SK-N-SH (cell line): Measurements from ENCODE around the gene CRIM1.

Experiments used
- GABPA ChIP-seq: IDR thresholded peaks from 2 replicates; pipeline ENCODE4 v1.4.0; 2012; ENCODE audit warnings: low read depth, mild to moderate bottlenecking
- JUND ChIP-seq: IDR thresholded peaks from 2 replicates; pipeline ENCODE4 v1.4.0; 2012
- RAD21 ChIP-seq: IDR thresholded peaks from 2 replicates; pipeline ENCODE4 v1.6.1; 2012; ENCODE audit warnings: mild to moderate bottlenecking, low read length
- TAF1 ChIP-seq: IDR thresholded peaks from 2 replicates; pipeline ENCODE4 v1.6.1; 2012; ENCODE audit warnings: low read depth, mild to moderate bottlenecking, low read length, moderate library complexity, borderline replicate concordance
- TCF12 ChIP-seq: IDR thresholded peaks from 2 replicates; pipeline ENCODE4 v1.4.0; 2012
- TF ChIP-seq, protein P1 (sequence below): fragments of 200-600 bp; sonication (generic); IDR thresholded peaks from 2 replicates; pipeline ENCODE4 v1.6.1; 2017; ENCODE audit warnings: antibody characterized with exemption, mild to moderate bottlenecking, moderate library complexity
- TF ChIP-seq, protein P2 (sequence below): IDR thresholded peaks from 2 replicates; pipeline ENCODE4 v1.4.0; 2012; ENCODE audit warnings: low read depth
- TF ChIP-seq, protein P3 (sequence below): IDR thresholded peaks from 2 replicates; pipeline ENCODE4 v1.6.1; 2012; ENCODE audit warnings: mild to moderate bottlenecking, low read depth, low read length, moderate library complexity

DNA sequence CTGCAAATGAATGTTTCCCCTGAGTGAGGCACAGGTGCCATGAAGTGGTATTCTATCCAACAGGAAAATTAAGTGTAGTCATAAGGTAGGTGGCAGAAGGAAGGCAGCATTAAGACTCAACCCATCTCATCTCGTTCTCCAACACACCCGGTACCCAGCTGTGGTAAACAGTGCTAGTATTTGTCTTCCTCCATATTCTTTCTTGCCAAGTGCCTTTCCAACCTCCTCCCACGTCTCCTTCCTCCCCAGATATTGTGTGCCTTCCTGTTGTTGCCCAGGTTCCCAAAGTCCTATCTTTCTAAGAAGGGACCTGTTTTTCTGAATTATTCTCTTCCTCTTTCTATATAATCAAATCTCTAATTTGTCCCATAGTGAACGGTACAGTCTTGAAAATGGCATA, 83.5 kb downstream of the CRIM1 start:
- TF ChIP-seq, protein P1, sequence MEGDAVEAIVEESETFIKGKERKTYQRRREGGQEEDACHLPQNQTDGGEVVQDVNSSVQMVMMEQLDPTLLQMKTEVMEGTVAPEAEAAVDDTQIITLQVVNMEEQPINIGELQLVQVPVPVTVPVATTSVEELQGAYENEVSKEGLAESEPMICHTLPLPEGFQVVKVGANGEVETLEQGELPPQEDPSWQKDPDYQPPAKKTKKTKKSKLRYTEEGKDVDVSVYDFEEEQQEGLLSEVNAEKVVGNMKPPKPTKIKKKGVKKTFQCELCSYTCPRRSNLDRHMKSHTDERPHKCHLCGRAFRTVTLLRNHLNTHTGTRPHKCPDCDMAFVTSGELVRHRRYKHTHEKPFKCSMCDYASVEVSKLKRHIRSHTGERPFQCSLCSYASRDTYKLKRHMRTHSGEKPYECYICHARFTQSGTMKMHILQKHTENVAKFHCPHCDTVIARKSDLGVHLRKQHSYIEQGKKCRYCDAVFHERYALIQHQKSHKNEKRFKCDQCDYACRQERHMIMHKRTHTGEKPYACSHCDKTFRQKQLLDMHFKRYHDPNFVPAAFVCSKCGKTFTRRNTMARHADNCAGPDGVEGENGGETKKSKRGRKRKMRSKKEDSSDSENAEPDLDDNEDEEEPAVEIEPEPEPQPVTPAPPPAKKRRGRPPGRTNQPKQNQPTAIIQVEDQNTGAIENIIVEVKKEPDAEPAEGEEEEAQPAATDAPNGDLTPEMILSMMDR = no peak
- TF ChIP-seq JUND (no peak), TCF12 (no peak), TAF1 (no peak), RAD21 (no peak), GABPA (no peak)
- TF ChIP-seq, protein P2, sequence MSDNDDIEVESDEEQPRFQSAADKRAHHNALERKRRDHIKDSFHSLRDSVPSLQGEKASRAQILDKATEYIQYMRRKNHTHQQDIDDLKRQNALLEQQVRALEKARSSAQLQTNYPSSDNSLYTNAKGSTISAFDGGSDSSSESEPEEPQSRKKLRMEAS = no peak
- TF ChIP-seq, protein P3, sequence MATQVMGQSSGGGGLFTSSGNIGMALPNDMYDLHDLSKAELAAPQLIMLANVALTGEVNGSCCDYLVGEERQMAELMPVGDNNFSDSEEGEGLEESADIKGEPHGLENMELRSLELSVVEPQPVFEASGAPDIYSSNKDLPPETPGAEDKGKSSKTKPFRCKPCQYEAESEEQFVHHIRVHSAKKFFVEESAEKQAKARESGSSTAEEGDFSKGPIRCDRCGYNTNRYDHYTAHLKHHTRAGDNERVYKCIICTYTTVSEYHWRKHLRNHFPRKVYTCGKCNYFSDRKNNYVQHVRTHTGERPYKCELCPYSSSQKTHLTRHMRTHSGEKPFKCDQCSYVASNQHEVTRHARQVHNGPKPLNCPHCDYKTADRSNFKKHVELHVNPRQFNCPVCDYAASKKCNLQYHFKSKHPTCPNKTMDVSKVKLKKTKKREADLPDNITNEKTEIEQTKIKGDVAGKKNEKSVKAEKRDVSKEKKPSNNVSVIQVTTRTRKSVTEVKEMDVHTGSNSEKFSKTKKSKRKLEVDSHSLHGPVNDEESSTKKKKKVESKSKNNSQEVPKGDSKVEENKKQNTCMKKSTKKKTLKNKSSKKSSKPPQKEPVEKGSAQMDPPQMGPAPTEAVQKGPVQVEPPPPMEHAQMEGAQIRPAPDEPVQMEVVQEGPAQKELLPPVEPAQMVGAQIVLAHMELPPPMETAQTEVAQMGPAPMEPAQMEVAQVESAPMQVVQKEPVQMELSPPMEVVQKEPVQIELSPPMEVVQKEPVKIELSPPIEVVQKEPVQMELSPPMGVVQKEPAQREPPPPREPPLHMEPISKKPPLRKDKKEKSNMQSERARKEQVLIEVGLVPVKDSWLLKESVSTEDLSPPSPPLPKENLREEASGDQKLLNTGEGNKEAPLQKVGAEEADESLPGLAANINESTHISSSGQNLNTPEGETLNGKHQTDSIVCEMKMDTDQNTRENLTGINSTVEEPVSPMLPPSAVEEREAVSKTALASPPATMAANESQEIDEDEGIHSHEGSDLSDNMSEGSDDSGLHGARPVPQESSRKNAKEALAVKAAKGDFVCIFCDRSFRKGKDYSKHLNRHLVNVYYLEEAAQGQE = no peak
